ENCODE measurements around the gene ZDHHC24.
"Not testable (repeated sequence)": the region's sequence is repeated elsewhere in the genome, so short reads cannot be mapped to it uniquely, and the experiment has no call there.

ZDHHC24 gene

DNA sequence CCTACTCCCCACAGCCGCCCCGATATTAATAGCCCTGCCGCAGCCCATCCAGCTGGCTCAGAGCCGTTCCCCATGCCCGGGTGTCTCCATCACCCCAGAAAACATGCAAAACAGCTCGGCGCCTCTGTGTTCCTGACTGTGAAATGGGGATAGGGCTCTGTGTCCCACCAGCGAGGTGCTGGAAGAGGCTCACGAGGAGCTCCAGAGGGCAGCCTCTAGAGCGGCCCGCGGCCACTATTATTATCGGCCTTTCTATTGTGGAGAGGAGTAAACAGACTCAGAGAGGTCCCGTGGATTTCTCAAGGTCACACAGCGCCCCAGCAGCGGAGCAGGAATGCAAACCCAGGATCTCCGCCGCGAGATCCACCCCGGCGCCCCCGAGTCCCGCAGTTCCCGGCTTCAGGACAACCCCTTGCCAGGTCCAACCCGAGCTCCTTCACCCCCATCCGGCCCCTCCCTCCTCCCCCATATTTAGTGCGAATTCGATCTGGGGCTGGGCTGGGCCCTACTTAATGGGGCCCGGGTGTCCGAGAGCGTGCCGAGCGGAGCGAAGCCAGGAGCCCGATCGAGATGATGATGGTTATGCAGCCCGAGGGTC is 619 bp upstream of the ZDHHC24 start, which contains the start of gene ACTN3:
Gene ACTN3, plus strand, starts transcription at position 536 of the 598 bp plus-strand sequence. Its CDS starts 35 bp downstream, at position 571.
- no peak for DNase-seq (ENCODE audit: low read depth in 4 of 4, low spot score in 1 of 4)

DNA sequence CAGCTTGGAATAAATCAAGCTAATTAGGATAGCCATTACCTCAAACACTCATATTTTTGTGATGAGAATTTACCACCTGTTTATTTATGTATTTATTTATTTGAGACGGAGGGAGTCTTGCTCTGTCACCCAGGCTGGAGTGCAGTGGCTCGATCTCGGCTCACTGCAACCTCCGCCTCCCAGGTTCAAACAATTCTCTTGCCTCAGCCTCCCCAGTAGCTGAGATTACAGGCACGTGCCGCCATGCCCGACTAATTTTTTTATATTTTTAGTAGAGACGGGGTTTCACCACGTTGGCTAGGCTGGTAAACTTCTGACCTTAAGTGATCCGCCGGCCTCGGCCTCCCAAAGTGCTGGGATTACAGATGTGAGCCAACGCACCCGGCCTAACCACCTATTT is 896 bp downstream of the ZDHHC24 start:
- DNase-seq (ENCODE audit: low read depth in 4 of 4, low spot score in 1 of 4), result not testable (repeated sequence)

DNA sequence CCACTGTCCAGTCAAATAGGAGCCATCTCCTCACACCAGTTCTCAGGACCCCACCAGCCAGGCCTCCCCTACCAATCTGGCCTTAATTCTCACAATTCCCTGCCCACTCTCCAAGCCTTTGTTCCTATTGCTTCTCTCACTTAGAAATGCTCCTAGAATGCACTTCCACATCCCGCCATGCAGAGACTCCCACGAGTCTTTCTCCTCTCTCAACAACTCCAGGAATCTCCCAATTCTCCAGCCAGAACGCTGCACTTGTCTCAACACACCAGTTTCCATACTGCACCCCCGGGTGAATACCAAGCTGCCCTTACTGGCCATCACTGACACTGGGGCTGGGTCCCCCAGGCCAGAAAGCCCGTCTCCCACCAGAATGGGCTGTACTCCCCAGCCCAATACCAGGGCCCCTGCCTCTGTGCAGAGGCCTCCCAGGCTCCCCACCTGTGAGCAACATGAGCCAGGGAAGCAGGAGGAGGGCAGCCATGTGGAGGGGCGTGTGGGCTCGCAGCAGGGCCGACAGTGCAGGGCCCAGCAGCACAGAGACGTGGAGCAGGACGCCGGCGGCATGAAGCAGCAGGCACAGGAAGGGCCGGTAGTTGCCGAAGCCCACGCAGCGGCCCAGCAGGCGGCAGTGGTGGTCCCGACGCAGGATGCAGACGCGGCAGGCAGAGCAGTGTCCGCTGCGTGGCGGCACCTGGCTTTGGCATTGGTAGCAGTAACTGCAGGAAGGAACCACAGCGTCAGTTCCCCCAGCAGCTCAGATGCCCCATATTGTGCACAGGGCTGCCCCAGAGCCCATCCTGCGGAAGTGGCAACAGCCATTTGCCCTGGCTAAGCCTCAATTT is 2.4 kb downstream of the ZDHHC24 start:
- DNase-seq (ENCODE audit: low read depth in 4 of 4, low spot score in 1 of 4), result peak in 1 of 4 experiments; percentile 25

- DNase-seq (ENCODE audit: low read depth in 4 of 4, low spot score in 1 of 4), result no peak
Observed at GRCh38 chr11:66542362-66542761, 3.5 kb downstream of the ZDHHC24 start.

DNA sequence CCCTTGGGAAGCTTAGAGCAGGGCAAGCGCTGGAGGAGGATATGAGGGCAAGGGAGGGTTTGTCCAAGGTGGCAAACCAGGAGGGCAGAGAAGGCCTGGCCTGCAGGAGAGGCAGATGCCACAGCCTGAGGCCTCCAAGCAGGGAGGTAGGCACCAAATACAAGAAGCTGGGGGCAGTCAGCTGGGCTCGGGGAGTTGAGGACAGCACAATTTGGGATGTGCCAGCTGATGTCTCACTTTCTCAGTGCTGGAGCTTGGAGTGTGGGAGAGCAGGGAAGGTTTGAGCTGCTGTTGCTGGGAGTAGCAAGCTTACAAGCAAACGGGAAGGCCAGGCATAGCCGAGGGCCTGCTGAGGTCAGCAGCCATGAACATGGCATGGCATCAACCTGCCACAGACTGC is 4.0 kb downstream of the ZDHHC24 start:
- no peak for DNase-seq (ENCODE audit: low read depth in 4 of 4, low spot score in 1 of 4)

DNA sequence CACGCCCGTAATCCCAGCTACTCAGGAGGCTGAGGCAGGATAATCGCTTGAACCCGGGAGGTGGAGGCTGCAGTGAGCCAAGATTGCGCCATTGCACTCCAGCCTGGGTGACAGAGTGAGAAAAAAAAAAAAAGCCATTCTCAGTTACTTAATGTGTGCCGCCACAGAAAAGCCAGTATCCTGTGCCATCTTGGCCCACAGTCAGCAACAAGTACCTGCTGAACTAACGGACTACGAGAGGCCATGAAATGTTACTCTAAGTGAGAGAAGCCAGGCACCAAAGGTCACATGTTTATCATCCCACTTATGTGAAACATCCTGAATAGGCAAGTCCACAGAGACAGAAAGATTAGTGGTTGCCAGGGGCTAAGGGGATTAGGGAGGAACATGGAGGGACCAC is 5.2 kb downstream of the ZDHHC24 start:
- DNase-seq (ENCODE audit: low read depth in 4 of 4, low spot score in 1 of 4), result not testable (repeated sequence)

- DNase-seq (ENCODE audit: low read depth in 4 of 4, low spot score in 1 of 4), result no peak
Observed at GRCh38 chr11:66539870-66540213, 6.0 kb downstream of the ZDHHC24 start.

- no peak for DNase-seq (ENCODE audit: low read depth in 4 of 4, low spot score in 1 of 4)
Observed at GRCh38 chr11:66539170-66539869, 6.5 kb downstream of the ZDHHC24 start.

DNA sequence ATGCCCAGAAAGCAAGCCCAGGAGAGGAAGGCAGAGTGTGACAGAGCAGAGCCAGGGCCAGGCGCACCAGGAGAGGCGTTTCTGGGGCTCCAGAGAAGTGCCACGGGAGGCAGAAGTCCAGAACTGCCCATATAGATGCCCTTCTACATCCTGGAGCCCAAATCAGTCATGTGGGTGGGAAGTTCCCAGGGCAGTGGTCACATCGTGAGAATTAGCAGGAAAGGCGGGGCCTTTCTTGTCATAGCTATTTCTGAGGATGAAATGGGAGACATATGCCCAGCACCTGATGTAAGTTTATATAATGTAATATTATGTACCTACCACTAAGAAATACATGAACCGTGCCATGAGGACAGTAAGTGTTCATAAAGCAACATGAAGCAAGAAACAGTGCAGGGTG is 13.1 kb downstream of the ZDHHC24 start:
- no peak for DNase-seq (ENCODE audit: low read depth in 4 of 4, low spot score in 1 of 4)

DNA sequence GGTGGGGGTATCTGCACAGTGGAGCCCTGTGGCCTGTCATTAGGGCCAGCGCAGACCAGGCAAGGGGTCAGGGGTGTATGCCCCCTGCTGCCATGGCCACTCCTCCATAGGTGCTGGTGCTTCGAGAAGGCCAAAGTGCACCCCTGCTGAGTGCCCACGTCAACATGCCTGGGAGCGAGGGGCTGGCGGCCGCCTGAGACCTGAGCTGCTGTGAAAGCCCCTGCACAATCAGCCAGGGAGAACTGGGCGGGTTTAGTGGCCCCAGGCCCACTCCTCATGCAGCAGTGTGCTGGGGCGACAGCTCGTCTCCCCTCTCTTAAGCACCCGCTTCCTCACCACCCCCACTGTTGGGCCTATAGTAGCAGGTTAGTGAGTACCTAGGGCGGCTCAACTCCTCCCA is 14.0 kb downstream of the ZDHHC24 start:
- no peak for DNase-seq (ENCODE audit: low read depth in 4 of 4, low spot score in 1 of 4)

- no peak for DNase-seq (ENCODE audit: low read depth in 4 of 4, low spot score in 1 of 4)
Observed at GRCh38 chr11:66530927-66531709, 14.7 kb downstream of the ZDHHC24 start.

GRCh38 chr11:66529655-66530054 is 16.2 kb downstream of the ZDHHC24 start:
- DNase-seq (ENCODE audit: low read depth in 4 of 4, low spot score in 1 of 4), result no peak

DNA sequence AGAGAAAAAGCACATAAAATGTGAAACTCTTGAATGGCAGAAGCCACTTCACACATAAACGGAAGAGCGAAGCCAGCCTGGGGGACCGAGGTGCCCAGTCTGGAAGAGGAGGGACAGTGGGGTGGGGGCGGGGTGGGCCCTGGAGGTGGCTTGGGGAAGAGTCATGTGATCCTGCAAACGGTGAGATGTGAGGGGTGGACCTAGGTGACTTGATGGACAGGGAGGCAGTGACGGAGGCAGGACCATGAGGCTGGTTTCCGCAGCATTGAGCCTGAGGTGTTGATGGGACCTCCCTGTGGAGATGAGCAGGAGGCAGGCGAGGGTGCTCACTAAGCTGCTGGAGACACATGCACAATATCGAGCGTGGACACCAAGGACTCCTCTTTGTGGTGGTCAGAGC is 16.8 kb downstream of the ZDHHC24 start:
- no peak for DNase-seq (ENCODE audit: low read depth in 4 of 4, low spot score in 1 of 4)

DNA sequence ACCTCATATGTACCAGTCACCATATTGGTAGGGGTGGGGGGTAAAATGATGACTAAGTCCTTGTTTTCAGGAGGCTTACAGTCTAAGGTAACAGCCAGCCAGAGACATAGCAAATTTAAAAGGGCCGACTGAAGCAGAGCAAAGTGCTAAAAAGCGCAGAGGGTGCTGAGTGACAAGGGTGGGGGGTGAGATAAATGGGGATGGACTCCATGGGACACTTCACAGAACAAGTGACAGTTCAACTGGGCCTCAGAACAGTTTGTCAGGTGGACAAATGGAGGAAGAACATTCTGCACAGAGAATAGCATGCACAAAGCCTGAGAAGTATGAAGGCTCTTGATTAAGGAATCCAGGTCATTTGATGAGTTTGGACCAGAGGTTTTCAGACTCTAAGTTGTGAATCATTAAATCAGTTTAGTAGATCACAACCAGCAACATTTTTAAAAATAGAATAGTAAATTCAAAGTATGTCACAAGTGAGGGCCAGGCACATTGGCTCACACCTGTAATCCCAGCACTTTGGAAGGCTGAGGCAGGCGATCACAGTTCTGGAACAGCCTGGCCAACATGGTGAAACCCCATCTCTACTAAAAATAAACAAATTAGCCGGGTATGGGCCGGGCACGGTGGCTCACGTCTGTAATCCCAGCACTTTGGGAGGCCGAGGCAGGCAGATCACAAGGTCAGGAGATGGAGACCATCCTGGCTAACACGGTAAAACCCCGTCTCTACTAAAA is 21.4 kb downstream of the ZDHHC24 start:
- no peak for DNase-seq (ENCODE audit: low read depth in 4 of 4, low spot score in 1 of 4)

DNA sequence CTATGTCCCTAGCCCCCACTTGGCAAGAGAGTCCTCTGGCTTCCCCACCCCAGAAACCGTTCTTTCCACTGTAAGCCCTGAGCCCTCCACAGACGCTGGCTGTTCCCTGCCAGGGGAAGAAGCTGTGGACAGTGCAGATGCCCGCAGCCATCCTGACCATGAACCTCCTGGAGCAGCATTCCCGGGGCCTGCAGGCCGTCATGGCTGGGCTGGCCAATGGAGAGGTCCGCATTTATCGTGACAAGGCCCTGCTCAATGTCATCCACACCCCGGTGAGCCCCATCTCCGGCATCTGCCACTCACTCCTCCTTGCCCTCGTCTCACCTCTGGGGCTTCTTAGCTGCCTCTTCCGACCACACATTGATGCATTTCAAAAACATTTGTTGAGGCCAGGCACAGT is 22.2 kb downstream of the ZDHHC24 start:
- DNase-seq (ENCODE audit: low read depth in 4 of 4, low spot score in 1 of 4), result no peak

GRCh38 chr11:66510990-66511339 is 34.9 kb downstream of the ZDHHC24 start:
- DNase-seq (ENCODE audit: low read depth in 4 of 4, low spot score in 1 of 4), result no peak

GRCh38 chr11:66510271-66510989 is 35.4 kb downstream of the ZDHHC24 start, which contains the start of gene BBS1:
Gene BBS1 (plus strand): TSS chr11:66510635. CDS start chr11:66510660, 25 bp downstream.
- DNase-seq (ENCODE audit: low read depth in 4 of 4, low spot score in 1 of 4), result peak; percentile 64 to 81 (median 74)

GRCh38 chr11:66509131-66509561 is 36.7 kb downstream of the ZDHHC24 start:
- no peak for DNase-seq (ENCODE audit: low read depth in 4 of 4, low spot score in 1 of 4)

DNA sequence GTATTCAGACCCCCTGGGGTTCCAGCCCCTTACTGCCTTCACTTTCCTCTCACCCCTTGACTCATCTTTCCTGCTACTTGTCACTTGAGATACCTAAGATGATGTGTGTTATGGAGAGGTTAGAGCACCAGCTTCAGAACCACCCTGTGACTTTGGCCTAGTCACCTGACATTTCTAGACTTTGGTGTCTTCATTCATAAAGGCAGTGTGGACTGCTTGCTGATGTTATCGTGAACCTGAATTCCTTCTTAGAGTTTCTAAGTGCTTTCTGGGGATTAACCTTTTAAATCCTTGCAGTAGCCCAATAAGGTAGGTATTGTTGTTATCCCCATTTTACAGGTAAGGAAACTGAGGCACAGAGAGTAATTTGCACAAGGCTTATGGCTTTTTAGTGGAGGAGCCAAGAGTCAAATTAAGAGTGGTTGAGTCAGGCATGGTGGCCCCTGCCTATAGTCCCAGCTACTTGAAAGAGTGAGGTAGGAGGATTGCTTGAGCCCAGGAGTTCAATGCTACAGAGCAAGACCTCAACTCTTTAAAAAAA is 40.5 kb downstream of the ZDHHC24 start:
- no peak for DNase-seq (ENCODE audit: low read depth in 4 of 4, low spot score in 1 of 4)

GRCh38 chr11:66498506-66498905 is 47.3 kb downstream of the ZDHHC24 start:
- DNase-seq (ENCODE audit: low read depth in 4 of 4, low spot score in 1 of 4), result no peak

Measured in stimulated activated CD4-positive, alpha-beta T cell treated with anti-CD3 and anti-CD28 coated beads, Interleukin-1b, Interleukin-23, amount 100 ng/mL, for 24 hours (primary cell).